ENCODE results near the gene ABCD3. TPM values are rescaled to one million over a fixed set of nuclear protein-coding genes. Genes with fewer than 3 reads are reported as not detected.
"Not testable (repeated sequence)": the region's sequence is repeated elsewhere in the genome, so short reads cannot be mapped to it uniquely, and the experiment has no call there.

ABCD3 gene
- total RNA-seq, 1 donor from 2014 or later = 22.3 TPM

DNA sequence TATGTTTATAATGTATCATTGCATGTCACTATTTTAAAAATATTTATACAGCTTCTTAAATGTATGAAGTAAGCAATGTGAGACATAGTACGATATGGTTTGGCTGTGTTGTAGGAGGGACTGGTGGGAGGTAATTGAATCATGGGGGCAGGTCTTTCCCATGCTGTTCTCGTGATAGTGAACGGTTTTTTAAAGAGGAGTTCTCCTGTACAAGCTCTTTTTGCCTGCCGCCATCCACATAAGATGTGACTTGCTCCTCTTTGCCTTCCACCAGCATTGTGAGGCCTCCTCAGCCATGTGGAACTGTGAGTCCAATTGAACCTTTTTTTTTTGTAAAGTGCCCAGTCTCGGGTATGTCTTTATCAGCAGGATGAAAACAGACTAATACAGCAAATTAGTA is 10.3 kb downstream of the ABCD3 start:
- TF ChIP-seq CTCF (conservative IDR thresholded peaks at IDR 0.05; ENCODE audit: low read depth, low read length) = no peak
- H3K4me3 ChIP-seq (ENCODE audit: low read depth, low read length) = no peak overlapping the region
- no peak for DNase-seq (ENCODE audit: low read depth)

DNA sequence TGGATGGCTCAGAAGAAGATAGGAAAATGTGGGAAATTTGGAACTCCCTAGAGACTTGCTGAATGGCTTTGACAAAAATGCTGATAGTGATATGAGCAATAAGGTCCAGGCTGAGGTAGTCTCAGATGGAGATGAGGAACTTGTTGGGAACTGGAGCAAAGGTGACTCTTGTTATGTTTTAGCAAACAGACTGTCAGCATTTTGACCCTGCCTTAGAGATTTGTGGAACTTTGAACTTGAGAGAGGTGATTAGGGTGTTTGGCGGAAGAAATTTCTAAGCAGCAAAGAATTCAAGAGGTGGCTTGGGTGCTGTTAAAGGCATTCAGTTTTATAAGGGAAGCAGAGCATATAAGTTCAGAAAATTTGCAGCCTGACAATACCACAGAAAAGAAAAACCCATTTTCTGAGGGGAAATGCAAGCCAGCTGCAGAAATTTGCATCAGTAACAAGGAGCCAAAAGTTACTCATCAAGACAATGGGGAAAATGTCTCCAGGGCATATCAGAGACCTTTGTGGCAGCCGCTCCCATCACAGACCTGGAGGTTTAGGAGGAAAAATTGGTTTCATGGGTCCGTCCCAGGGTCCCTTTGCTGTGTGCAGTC is 10.8 kb downstream of the ABCD3 start:
- DNase-seq (ENCODE audit: low read depth); H3K4me3 ChIP-seq (ENCODE audit: low read depth, low read length): not testable (repeated sequence)

DNA sequence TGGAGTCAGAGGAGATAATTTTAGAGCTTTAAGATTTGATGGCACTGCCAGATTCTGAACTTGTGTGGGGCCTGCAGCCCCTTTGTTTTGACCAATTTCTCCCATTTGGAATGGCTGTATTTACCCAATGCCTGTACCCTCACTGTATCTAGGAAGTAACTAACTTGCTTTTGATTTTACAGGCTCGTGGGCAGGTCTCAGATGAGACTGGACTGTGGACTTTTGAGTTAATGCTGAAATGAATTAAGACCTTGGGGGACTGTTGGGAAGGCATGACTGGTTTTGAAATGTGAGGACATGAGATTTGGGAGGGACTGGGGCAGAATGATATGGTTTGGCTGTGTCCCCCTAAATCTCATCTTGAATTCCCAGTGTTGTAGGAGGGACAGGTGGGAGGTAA is 11.9 kb downstream of the ABCD3 start:
- H3K4me3 ChIP-seq (ENCODE audit: low read depth, low read length); DNase-seq (ENCODE audit: low read depth): not testable (repeated sequence)

- no peak for DNase-seq (ENCODE audit: low read depth)
- no peak overlapping the region for H3K4me3 ChIP-seq (ENCODE audit: low read depth, low read length)
- no peak for TF ChIP-seq CTCF (conservative IDR thresholded peaks at IDR 0.05; ENCODE audit: low read depth, low read length)
These were observed 15.7 kb downstream of the ABCD3 start for GRCh38 chr1:94433866-94434265.

- H3K4me3 ChIP-seq (ENCODE audit: low read depth, low read length) = no peak overlapping the region
- TF ChIP-seq CTCF (conservative IDR thresholded peaks at IDR 0.05; ENCODE audit: low read depth, low read length) = no peak
- DNase-seq (ENCODE audit: low read depth) = no peak
These were observed 16.3 kb downstream of the ABCD3 start for GRCh38 chr1:94434365-94435045.

GRCh38 chr1:94438692-94439276 is 20.6 kb downstream of the ABCD3 start:
- TF ChIP-seq CTCF (conservative IDR thresholded peaks at IDR 0.05; ENCODE audit: low read depth, low read length) = no peak
- H3K4me3 ChIP-seq (ENCODE audit: low read depth, low read length) = no peak overlapping the region
- no peak for DNase-seq (ENCODE audit: low read depth)

DNA sequence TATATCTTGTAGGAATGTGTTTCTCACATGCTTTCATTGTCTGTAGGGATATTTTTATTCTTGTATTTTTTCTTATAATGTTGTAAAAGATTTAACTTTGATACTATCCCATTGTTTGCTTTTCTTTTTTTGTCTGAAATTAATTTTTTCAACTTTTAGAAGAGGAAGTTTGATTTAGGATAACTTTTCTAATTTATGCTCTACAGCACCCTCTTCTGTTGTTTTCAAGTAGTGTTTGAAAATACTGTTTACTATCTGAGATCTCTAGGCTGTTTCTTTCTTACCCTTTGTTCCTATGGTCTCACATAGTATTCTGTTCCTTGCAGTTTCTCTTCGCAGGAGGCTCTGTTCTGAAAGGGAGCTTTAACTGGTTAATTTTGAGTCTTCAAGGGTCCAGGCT is 21.9 kb downstream of the ABCD3 start:
- no peak for TF ChIP-seq CTCF (conservative IDR thresholded peaks at IDR 0.05; ENCODE audit: low read depth, low read length)
- no peak overlapping the region for H3K4me3 ChIP-seq (ENCODE audit: low read depth, low read length)
- no peak for DNase-seq (ENCODE audit: low read depth)

DNA sequence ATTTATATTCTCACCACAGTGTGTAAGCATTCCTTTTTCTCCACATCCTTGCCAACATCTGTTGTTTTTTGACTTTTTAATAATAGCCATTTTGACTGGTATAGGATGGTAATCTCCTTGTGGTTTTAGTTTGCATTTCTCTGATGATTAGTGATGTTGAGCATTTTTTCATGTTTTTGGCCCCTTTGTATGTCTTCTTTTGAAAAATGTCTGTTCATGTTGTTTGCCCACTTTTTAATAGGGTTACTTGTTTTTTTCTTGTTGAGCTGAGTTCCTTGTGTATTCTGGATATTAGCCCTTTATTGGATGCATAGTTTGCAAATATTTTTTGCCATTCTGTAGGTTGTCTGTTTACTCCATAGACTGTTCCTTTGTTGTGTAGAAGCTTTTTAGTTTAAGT is 24.9 kb downstream of the ABCD3 start:
- H3K4me3 ChIP-seq (ENCODE audit: low read depth, low read length); DNase-seq (ENCODE audit: low read depth): not testable (repeated sequence)

- not testable (repeated sequence) for H3K4me3 ChIP-seq (ENCODE audit: low read depth, low read length); DNase-seq (ENCODE audit: low read depth)
These were observed 26.6 kb downstream of the ABCD3 start for GRCh38 chr1:94444819-94445218.

DNA sequence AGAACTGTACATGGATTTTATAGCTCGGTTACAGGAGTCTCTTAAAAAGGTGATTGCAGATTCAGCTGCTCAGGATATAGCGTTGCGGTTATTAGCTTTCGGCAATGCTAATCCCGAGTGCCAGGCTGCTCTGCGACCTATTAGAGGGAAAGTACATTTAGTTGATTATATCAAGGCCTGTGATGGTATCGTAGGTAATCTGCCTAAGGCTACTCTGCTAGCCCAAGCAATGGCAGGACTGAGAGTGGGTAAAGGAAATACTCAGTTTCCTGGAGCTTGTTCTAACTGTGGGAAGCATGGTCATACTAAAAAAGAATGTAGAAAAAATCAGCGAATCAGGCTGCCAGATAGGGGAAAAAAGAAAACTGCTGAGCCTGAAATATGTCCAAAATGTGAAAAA is 27.5 kb downstream of the ABCD3 start:
- H3K4me3 ChIP-seq (ENCODE audit: low read depth, low read length); DNase-seq (ENCODE audit: low read depth): not testable (repeated sequence)

DNA sequence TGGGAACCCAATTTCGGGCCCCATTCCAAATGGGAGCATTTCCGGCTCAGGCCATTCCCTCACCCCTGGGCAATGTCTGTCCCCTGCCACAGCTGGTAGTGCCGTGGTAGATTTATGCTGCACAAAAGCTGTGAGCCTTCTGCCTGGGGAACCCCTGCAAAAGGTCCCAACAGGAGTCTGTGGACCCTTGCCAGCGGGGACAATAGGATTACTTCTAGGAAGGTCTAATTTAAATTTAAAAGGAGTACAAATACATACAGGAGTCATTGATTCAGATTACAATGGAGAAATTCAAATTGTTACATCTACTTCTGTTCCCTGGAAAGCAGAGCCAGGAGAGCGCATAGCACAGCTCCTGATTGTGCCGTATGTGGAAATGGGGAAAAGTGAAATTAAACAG is 28.0 kb downstream of the ABCD3 start:
- not testable (repeated sequence) for DNase-seq (ENCODE audit: low read depth); H3K4me3 ChIP-seq (ENCODE audit: low read depth, low read length)

DNA sequence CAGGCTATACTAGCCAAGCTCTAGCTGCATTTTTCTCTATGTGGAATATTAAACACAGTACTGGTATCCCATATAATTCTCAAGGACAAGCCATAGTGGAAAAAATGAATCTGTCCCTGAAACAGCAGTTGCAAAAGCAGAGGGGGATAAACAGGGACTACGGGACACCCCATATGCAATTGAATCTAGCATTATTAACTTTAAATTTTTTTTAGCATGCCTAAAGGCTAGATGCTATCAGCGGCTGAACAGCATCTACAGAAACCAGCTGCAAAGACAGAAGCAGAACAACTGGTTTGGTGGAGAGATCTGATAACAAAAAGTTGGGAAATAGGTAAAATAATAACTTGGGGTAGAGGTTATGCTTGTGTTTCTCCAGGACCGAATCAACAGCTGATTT is 30.6 kb downstream of the ABCD3 start:
- not testable (repeated sequence) for H3K4me3 ChIP-seq (ENCODE audit: low read depth, low read length); DNase-seq (ENCODE audit: low read depth)

Data from epithelial cell of proximal tubule (primary cell).